ENCODE measurements around the gene SCARF2.

SCARF2 gene

GRCh38 chr22:20441631-20442484 is 4.2 kb upstream of the SCARF2 start:
- DNase-seq (ENCODE audit: low read depth), result no peak
- H3K4me3 ChIP-seq (ENCODE audit: low read length), result no peak overlapping the region
- TF ChIP-seq CTCF (conservative IDR thresholded peaks at IDR 0.05; ENCODE audit: low read depth, low read length), result no peak

- DNase-seq (ENCODE audit: low read depth), result no peak
- no peak for TF ChIP-seq CTCF (conservative IDR thresholded peaks at IDR 0.05; ENCODE audit: low read depth, low read length)
- H3K4me3 ChIP-seq (ENCODE audit: low read length), result no peak overlapping the region
Measured at GRCh38 chr22:20440637-20441591, 3.3 kb upstream of the SCARF2 start.

- no peak overlapping the region for H3K4me3 ChIP-seq (ENCODE audit: low read length)
- TF ChIP-seq CTCF (conservative IDR thresholded peaks at IDR 0.05; ENCODE audit: low read depth, low read length), result no peak
- DNase-seq (ENCODE audit: low read depth), result no peak
Measured at GRCh38 chr22:20439928-20440575, 2.4 kb upstream of the SCARF2 start.

- H3K4me3 ChIP-seq (ENCODE audit: low read length), result no peak overlapping the region
- no peak for DNase-seq (ENCODE audit: low read depth)
- no peak for TF ChIP-seq CTCF (conservative IDR thresholded peaks at IDR 0.05; ENCODE audit: low read depth, low read length)
Measured at GRCh38 chr22:20439556-20439927, 1.9 kb upstream of the SCARF2 start.

- peak; percentile 20 for TF ChIP-seq CTCF (conservative IDR thresholded peaks at IDR 0.05; ENCODE audit: low read depth, low read length)
- DNase-seq (ENCODE audit: low read depth), result no peak
- no peak overlapping the region for H3K4me3 ChIP-seq (ENCODE audit: low read length)
Measured at GRCh38 chr22:20438678-20439492, 1.3 kb upstream of the SCARF2 start.

GRCh38 chr22:20438427-20438677 is 727 bp upstream of the SCARF2 start:
- DNase-seq (ENCODE audit: low read depth), result no peak
- no peak for TF ChIP-seq CTCF (conservative IDR thresholded peaks at IDR 0.05; ENCODE audit: low read depth, low read length)
- H3K4me3 ChIP-seq (ENCODE audit: low read length), result peak overlapping the region; percentile 48

Data from retinal pigment epithelial cell (primary cell).